ENCODE results near the gene KIFC3.
"Not testable (repeated sequence)": the region's sequence is repeated elsewhere in the genome, so short reads cannot be mapped to it uniquely, and the experiment has no call there.

KIFC3 gene

DNA sequence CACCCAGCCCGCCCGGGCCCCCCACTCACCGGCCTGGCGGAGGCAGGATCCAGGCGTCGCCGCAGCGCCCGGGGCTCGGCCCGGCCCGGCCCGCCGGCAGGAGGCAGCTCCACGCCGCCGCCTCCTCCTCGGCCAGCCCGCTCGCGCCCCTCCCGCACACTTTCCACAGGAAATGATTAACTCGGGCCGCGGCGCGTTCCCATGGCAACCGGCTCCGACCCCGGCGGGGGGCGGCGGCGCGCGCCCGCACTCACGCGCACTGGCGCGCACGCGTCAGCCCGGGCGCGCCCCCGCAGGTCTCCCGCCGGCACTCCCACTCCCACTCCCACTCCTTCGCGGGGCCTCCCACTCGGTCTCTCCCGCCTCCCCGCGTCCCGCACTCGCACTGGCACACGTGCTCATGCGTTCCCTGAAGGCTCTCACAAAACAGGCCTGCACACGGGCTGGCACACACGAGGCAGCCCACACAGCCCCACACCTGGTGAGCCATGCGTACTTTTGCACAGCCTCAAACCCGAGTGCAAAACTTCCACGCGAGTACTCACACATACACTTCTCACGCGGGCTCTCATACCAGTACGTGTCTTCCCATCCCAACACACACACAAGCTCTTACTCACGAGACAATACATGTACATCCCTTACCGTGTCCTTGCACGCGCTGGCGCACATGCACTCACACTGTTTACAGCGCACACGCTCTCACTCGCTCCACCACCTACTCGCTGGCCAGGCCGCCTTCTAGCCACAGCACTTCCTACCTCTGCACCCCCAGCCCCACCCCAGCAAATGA is at the start of gene KIFC3:
Gene KIFC3, minus strand, starts transcription at position 151 of the 793 bp plus-strand sequence. CDS start 4,248 bp downstream, outside the sequence.
- Histone ChIP-seq H3K9me3 (ENCODE audit: insufficient read depth, low read depth, low read length) (no peaks in the 10 kb centered on the region), H3K36me3 (ENCODE audit: insufficient read depth, low read depth, low read length) (no peaks in the 10 kb centered on the region), H3K4me1 (ENCODE audit: insufficient read depth, low read length) (peaks cover 33% of the 10 kb centered on the region), H3K27ac (ENCODE audit: low read length) (no peak within 1 kb of the TSS), H3K4me3 (ENCODE audit: low read length) (peak within 1 kb of the TSS; percentile 71), H3K9ac (ENCODE audit: low read depth, low read length) (peak within 1 kb of the TSS; percentile 47; the same call in 1 of the 2 replicates), H3K27me3 (ENCODE audit: insufficient read depth, low read length) (peaks cover 36% of the 10 kb centered on the region)

- Histone ChIP-seq H3K27me3 (ENCODE audit: insufficient read depth, low read length) (no peaks in the 10 kb centered on the region), H3K4me1 (ENCODE audit: insufficient read depth, low read length) (peaks cover 36% of the 10 kb centered on the region), H3K36me3 (ENCODE audit: insufficient read depth, low read depth, low read length) (no peaks in the 10 kb centered on the region), H3K4me3 (ENCODE audit: low read length) (no peak overlapping the region), H3K9ac (ENCODE audit: low read depth, low read length) (no peak overlapping the region), H3K27ac (ENCODE audit: low read length) (no peak overlapping the region), H3K9me3 (ENCODE audit: insufficient read depth, low read depth, low read length) (no peaks in the 10 kb centered on the region)
These were observed 45.9 kb upstream of the KIFC3 start for GRCh38 chr16:57848181-57848580.

GRCh38 chr16:57846931-57847330 is 44.6 kb upstream of the KIFC3 start:
- H3K27ac ChIP-seq (ENCODE audit: low read length); H3K9me3 ChIP-seq (ENCODE audit: insufficient read depth, low read depth, low read length); H3K36me3 ChIP-seq (ENCODE audit: insufficient read depth, low read depth, low read length); H3K27me3 ChIP-seq (ENCODE audit: insufficient read depth, low read length); H3K9ac ChIP-seq (ENCODE audit: low read depth, low read length): not testable (repeated sequence)
- Histone ChIP-seq H3K4me1 (ENCODE audit: insufficient read depth, low read length) (peaks cover 44% of the 10 kb centered on the region), H3K4me3 (ENCODE audit: low read length) (peak overlapping the region; percentile 55; the same call in 1 of the 2 replicates)

DNA sequence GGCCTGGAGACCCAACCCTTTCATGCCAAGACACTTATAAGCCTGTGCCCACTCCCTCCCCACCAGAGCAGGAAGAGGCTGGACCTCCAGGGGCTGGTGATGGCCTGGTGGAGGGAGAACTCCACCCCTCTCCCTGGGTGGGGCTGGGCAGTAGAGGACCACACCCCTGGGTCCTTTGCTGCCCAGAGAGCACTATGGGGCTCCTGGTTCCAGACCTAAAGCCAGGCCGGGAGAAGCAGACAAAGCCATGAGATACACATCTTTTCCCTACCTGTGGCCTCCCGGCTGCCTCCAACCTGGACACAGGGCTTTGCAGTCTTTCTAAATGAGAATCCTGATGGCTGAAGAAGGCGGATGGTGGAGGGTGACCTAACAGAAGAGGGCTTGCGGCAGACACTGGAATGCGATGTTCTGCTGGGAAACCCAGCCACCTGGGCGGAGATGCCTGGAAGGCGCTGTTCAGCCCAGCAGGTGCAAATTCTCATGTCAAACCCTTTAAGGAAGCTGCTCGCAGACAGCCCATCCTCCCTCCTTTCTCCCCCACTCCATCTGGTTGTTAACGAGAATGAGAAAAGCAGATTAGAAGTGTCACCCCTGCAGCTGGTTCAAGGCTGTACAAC is 43.9 kb upstream of the KIFC3 start:
- Histone ChIP-seq H3K27ac (ENCODE audit: low read length) (no peak overlapping the region), H3K4me1 (ENCODE audit: insufficient read depth, low read length) (peaks cover 44% of the 10 kb centered on the region), H3K9ac (ENCODE audit: low read depth, low read length) (peak overlapping the region; percentile 48; the same call in 1 of the 2 replicates), H3K27me3 (ENCODE audit: insufficient read depth, low read length) (no peaks in the 10 kb centered on the region), H3K36me3 (ENCODE audit: insufficient read depth, low read depth, low read length) (no peaks in the 10 kb centered on the region), H3K4me3 (ENCODE audit: low read length) (peak overlapping the region; percentile 55; the same call in 1 of the 2 replicates), H3K9me3 (ENCODE audit: insufficient read depth, low read depth, low read length) (no peaks in the 10 kb centered on the region)

- Histone ChIP-seq H3K27me3 (ENCODE audit: insufficient read depth, low read length) (no peaks in the 10 kb centered on the region), H3K27ac (ENCODE audit: low read length) (no peak overlapping the region), H3K9me3 (ENCODE audit: insufficient read depth, low read depth, low read length) (no peaks in the 10 kb centered on the region), H3K4me1 (ENCODE audit: insufficient read depth, low read length) (peaks cover 44% of the 10 kb centered on the region), H3K9ac (ENCODE audit: low read depth, low read length) (peak overlapping the region; percentile 48; the same call in 1 of the 2 replicates), H3K36me3 (ENCODE audit: insufficient read depth, low read depth, low read length) (no peaks in the 10 kb centered on the region), H3K4me3 (ENCODE audit: low read length) (peak overlapping the region; percentile 55; the same call in 1 of the 2 replicates)
These were observed 42.8 kb upstream of the KIFC3 start for GRCh38 chr16:57845115-57845514.

DNA sequence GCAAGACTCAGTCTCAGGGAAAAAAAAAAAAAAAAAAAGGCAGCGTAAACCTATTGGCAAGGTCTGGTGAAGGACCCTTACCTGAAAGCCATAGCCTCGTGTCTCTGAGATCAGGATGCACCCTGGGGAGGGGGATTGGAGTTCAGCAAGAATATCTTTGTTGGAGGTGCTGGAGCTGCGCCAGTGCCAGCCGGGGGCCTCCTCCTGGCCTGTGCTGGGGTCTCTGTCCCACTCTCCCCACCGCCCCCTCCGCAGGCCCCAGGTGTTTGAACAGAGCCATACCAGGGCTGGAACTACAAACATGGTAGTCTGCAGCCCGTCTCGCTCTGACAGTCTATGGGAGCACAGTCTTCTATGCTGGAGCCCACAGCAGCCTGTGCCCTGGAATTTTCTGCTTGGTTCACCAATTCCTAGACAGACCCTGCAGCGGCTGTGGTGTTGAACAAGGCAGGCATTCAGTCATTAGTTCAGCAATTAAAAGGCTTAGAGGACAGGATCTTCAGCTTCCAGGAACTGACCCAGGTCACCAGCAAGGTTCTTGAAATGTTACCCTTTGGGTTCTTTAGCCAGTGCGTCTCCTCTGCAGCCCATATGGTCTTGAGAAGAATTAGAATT is 42.2 kb upstream of the KIFC3 start:
- no peak overlapping the region for H3K4me3 ChIP-seq (ENCODE audit: low read length)
- H3K27ac ChIP-seq (ENCODE audit: low read length) = no peak overlapping the region
- H3K36me3 ChIP-seq (ENCODE audit: insufficient read depth, low read depth, low read length) = no peaks in the 10 kb centered on the region
- peaks cover 44% of the 10 kb centered on the region for H3K4me1 ChIP-seq (ENCODE audit: insufficient read depth, low read length)
- no peak overlapping the region for H3K9ac ChIP-seq (ENCODE audit: low read depth, low read length)
- no peaks in the 10 kb centered on the region for H3K27me3 ChIP-seq (ENCODE audit: insufficient read depth, low read length)
- no peaks in the 10 kb centered on the region for H3K9me3 ChIP-seq (ENCODE audit: insufficient read depth, low read depth, low read length)

GRCh38 chr16:57843400-57843799 is 41.1 kb upstream of the KIFC3 start:
- no peaks in the 10 kb centered on the region for H3K9me3 ChIP-seq (ENCODE audit: insufficient read depth, low read depth, low read length)
- no peaks in the 10 kb centered on the region for H3K27me3 ChIP-seq (ENCODE audit: insufficient read depth, low read length)
- no peaks in the 10 kb centered on the region for H3K36me3 ChIP-seq (ENCODE audit: insufficient read depth, low read depth, low read length)
- H3K9ac ChIP-seq (ENCODE audit: low read depth, low read length) = no peak overlapping the region
- H3K4me1 ChIP-seq (ENCODE audit: insufficient read depth, low read length) = peaks cover 36% of the 10 kb centered on the region
- no peak overlapping the region for H3K27ac ChIP-seq (ENCODE audit: low read length)
- no peak overlapping the region for H3K4me3 ChIP-seq (ENCODE audit: low read length)

DNA sequence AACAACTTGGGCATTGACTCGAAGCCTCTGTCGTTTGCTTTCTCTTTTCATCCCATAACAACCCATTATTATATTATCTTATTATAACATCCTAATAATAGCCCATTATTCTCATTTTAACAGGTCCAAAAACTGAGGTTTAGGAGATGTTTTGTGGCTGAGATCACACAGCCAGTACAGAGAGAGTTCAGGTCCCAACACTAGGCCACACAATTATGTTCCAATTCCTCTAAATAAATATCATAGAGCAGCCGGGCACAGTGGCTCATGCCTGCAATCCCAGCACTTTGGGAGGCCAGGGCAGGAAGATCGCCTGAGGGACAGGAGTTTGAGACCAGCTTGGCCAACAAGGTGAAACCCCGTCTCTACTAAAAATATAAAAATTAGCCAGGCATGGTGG is 40.3 kb upstream of the KIFC3 start:
- Histone ChIP-seq H3K27me3 (ENCODE audit: insufficient read depth, low read length) (no peaks in the 10 kb centered on the region), H3K4me3 (ENCODE audit: low read length) (no peak overlapping the region), H3K36me3 (ENCODE audit: insufficient read depth, low read depth, low read length) (no peaks in the 10 kb centered on the region), H3K4me1 (ENCODE audit: insufficient read depth, low read length) (peaks cover 38% of the 10 kb centered on the region), H3K9ac (ENCODE audit: low read depth, low read length) (no peak overlapping the region), H3K27ac (ENCODE audit: low read length) (no peak overlapping the region), H3K9me3 (ENCODE audit: insufficient read depth, low read depth, low read length) (no peaks in the 10 kb centered on the region)

- Histone ChIP-seq H3K9me3 (ENCODE audit: insufficient read depth, low read depth, low read length) (no peaks in the 10 kb centered on the region), H3K27me3 (ENCODE audit: insufficient read depth, low read length) (no peaks in the 10 kb centered on the region), H3K4me1 (ENCODE audit: insufficient read depth, low read length) (peaks cover 28% of the 10 kb centered on the region), H3K36me3 (ENCODE audit: insufficient read depth, low read depth, low read length) (no peaks in the 10 kb centered on the region), H3K4me3 (ENCODE audit: low read length) (no peak overlapping the region), H3K9ac (ENCODE audit: low read depth, low read length) (no peak overlapping the region), H3K27ac (ENCODE audit: low read length) (no peak overlapping the region)
These were observed 38.5 kb upstream of the KIFC3 start for GRCh38 chr16:57840833-57841232.

DNA sequence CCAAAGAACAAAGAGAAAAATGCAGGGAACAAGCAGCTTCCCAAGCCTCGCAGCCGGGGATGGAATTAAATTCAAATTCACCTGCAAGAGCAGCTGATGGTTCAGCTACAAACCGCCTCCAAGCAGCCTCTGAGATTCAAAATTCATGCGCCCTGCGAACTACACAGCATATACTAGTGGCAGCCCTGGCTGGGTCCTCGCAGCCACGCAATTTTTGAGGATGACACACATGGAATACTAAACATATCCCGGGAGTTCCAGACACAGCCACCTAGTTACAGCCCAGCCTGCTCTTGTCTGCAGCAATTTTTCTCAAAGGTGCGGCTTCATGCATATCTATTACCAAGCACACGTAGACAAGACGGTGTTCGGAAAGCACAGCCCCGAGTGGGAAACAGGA is 35.9 kb upstream of the KIFC3 start:
- Histone ChIP-seq H3K27ac (ENCODE audit: low read length) (no peak overlapping the region), H3K9me3 (ENCODE audit: insufficient read depth, low read depth, low read length) (no peaks in the 10 kb centered on the region), H3K36me3 (ENCODE audit: insufficient read depth, low read depth, low read length) (no peaks in the 10 kb centered on the region), H3K4me3 (ENCODE audit: low read length) (no peak overlapping the region), H3K27me3 (ENCODE audit: insufficient read depth, low read length) (no peaks in the 10 kb centered on the region), H3K9ac (ENCODE audit: low read depth, low read length) (no peak overlapping the region), H3K4me1 (ENCODE audit: insufficient read depth, low read length) (peaks cover 16% of the 10 kb centered on the region; the same call in 1 of the 2 replicates)

- H3K4me3 ChIP-seq (ENCODE audit: low read length) = no peak overlapping the region
- H3K9ac ChIP-seq (ENCODE audit: low read depth, low read length) = no peak overlapping the region
- H3K4me1 ChIP-seq (ENCODE audit: insufficient read depth, low read length) = peaks cover 15% of the 10 kb centered on the region; the same call in 1 of the 2 replicates
- H3K27me3 ChIP-seq (ENCODE audit: insufficient read depth, low read length) = no peaks in the 10 kb centered on the region
- no peaks in the 10 kb centered on the region for H3K36me3 ChIP-seq (ENCODE audit: insufficient read depth, low read depth, low read length)
- H3K9me3 ChIP-seq (ENCODE audit: insufficient read depth, low read depth, low read length) = no peaks in the 10 kb centered on the region
- no peak overlapping the region for H3K27ac ChIP-seq (ENCODE audit: low read length)
These were observed 35.2 kb upstream of the KIFC3 start for GRCh38 chr16:57837305-57838125.
